ENCODE measurements around the gene PXYLP1. TPM values are rescaled to one million over a fixed set of nuclear protein-coding genes. Genes with fewer than 3 reads are reported as not detected.

Gene PXYLP1
- total RNA-seq, 1 donor from 2014 or later = 26.1 TPM

DNA sequence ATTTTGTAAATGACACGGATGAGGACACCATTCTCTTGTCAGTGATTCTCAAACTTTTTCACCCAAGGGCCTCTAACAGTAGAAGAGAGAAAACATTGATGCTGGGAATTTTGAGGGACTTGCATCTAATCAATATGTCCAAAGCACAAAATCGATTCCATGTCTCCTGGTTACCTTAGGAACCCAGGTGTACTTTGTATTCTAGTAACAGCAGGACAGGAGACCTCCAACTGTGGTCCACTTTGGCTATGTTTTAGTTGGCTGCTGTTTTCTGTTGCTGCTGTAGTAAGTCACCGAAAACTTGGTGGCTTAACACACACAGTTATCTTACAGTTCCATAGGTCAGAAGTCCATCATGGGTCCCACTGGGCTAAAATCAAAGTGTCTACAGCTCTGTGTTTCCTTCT lies 112.2 kb downstream of the PXYLP1 start:
- H3K27ac Mint-ChIP-seq = no peak overlapping the region
- H3K9me3 Mint-ChIP-seq = peaks cover 11% of the 10 kb centered on the region
- TF ChIP-seq, protein P1, sequence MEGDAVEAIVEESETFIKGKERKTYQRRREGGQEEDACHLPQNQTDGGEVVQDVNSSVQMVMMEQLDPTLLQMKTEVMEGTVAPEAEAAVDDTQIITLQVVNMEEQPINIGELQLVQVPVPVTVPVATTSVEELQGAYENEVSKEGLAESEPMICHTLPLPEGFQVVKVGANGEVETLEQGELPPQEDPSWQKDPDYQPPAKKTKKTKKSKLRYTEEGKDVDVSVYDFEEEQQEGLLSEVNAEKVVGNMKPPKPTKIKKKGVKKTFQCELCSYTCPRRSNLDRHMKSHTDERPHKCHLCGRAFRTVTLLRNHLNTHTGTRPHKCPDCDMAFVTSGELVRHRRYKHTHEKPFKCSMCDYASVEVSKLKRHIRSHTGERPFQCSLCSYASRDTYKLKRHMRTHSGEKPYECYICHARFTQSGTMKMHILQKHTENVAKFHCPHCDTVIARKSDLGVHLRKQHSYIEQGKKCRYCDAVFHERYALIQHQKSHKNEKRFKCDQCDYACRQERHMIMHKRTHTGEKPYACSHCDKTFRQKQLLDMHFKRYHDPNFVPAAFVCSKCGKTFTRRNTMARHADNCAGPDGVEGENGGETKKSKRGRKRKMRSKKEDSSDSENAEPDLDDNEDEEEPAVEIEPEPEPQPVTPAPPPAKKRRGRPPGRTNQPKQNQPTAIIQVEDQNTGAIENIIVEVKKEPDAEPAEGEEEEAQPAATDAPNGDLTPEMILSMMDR (conservative IDR thresholded peaks at IDR 0.05) = no peak
- no peaks in the 10 kb centered on the region for H3K36me3 Mint-ChIP-seq
- H3K4me1 Mint-ChIP-seq (ENCODE audit: unreplicated experiment) = peaks cover 11% of the 10 kb centered on the region
- no peak overlapping the region for H3K4me3 Mint-ChIP-seq
- H3K27me3 Mint-ChIP-seq = peaks cover 2% of the 10 kb centered on the region
- no peak for DNase-seq (ENCODE audit: extremely low spot score, unreplicated experiment)

Other genes with a start within 250 kb of the PXYLP1 start
- 4.7 and 23.8 TPM in 2 replicates for gene SPSB4, start 180.5 kb upstream of the PXYLP1 start, total RNA-seq (ENCODE audit: low replicate concordance)
- gene ZBTB38, start 136.7 kb downstream of the PXYLP1 start, total RNA-seq (ENCODE audit: low replicate concordance) = 29.4 and 35.4 TPM in 2 replicates

Data from type B pancreatic cell (in vitro differentiated cells).